Astrocyte (in vitro differentiated cells and primary cell): ENCODE data around the gene APEX1. TPM values are rescaled to one million over a fixed set of nuclear protein-coding genes. Genes with fewer than 3 reads are reported as not detected.

ENCODE experiments used
- DNase-seq: peaks from one replicate; pipeline ENCODE4 v3.0.0-alpha.2; 2010; ENCODE audit warnings: low read depth
- FAIRE-seq: peaks from 2 replicates; lab custom pipeline; 2011; peaks lifted over from hg19 to GRCh38; lab: Jason Lieb, UNC
- H2AFZ ChIP-seq: 2 replicates; pipeline ENCODE4 v1.6.0; 2012; ENCODE audit warnings: low read depth, low read length, inconsistent platforms
- H3K27ac ChIP-seq: 2 replicates; pipeline ENCODE4 v1.5.1; 2011; ENCODE audit warnings: low read depth, low read length, inconsistent platforms
- H3K27me3 ChIP-seq: 2 replicates; pipeline ENCODE4 v1.6.0; 2011; ENCODE audit warnings: low read length, inconsistent platforms; ENCODE audit not compliant: insufficient read depth
- H3K36me3 ChIP-seq: 2 replicates; pipeline ENCODE4 v1.5.1; 2011; ENCODE audit warnings: low read length, inconsistent platforms; ENCODE audit not compliant: insufficient read depth
- H3K4me1 ChIP-seq: 2 replicates; pipeline ENCODE4 v1.5.1; 2011; ENCODE audit warnings: low read length, inconsistent platforms; ENCODE audit not compliant: insufficient read depth
- H3K4me2 ChIP-seq: 2 replicates; pipeline ENCODE4 v1.6.0; 2012; ENCODE audit warnings: low read length, inconsistent platforms
- H3K4me3 ChIP-seq: 2 replicates; pipeline ENCODE4 v1.5.1; 2011; ENCODE audit warnings: low read depth, mild to moderate bottlenecking, low read length, inconsistent platforms; ENCODE audit not compliant: insufficient read depth
- H3K79me2 ChIP-seq: 2 replicates; pipeline ENCODE4 v1.6.0; 2012; ENCODE audit warnings: mild to moderate bottlenecking, low read length, inconsistent platforms; ENCODE audit not compliant: insufficient read depth
- H3K9ac ChIP-seq: 2 replicates; pipeline ENCODE4 v1.6.0; 2012; ENCODE audit warnings: mild to moderate bottlenecking, low read length, inconsistent platforms
- H3K9me3 ChIP-seq: 2 replicates; pipeline ENCODE4 v1.5.1; 2012; ENCODE audit warnings: low read depth, mild to moderate bottlenecking, low read length, inconsistent platforms; ENCODE audit not compliant: insufficient read depth
- H4K20me1 ChIP-seq: 2 replicates; pipeline ENCODE4 v1.6.0; 2012; ENCODE audit warnings: low read length, inconsistent platforms; ENCODE audit not compliant: insufficient read depth
- H3K27ac Mint-ChIP-seq: one replicate; pipeline ENCODE4 v1.8.0; 2021; ENCODE audit warnings: mild to moderate bottlenecking, mixed read lengths; ENCODE audit not compliant: unreplicated experiment
- H3K27me3 Mint-ChIP-seq: one replicate; pipeline ENCODE4 v1.8.0; 2021; ENCODE audit warnings: low read depth, mixed read lengths; ENCODE audit not compliant: unreplicated experiment
- H3K36me3 Mint-ChIP-seq: one replicate; pipeline ENCODE4 v1.8.0; 2021; ENCODE audit warnings: low read depth, mixed read lengths; ENCODE audit not compliant: unreplicated experiment
- H3K4me1 Mint-ChIP-seq: one replicate; pipeline ENCODE4 v1.8.0; 2021; ENCODE audit warnings: low read depth, mixed read lengths; ENCODE audit not compliant: unreplicated experiment
- H3K4me3 Mint-ChIP-seq: one replicate; pipeline ENCODE4 v1.8.0; 2021; ENCODE audit warnings: mild to moderate bottlenecking, moderate library complexity, mixed read lengths; ENCODE audit not compliant: unreplicated experiment
- H3K9me3 Mint-ChIP-seq: one replicate; pipeline ENCODE4 v1.8.0; 2021; ENCODE audit warnings: mild to moderate bottlenecking, mixed read lengths; ENCODE audit not compliant: unreplicated experiment
- EZH2 ChIP-seq: IDR thresholded peaks from 2 replicates; pipeline ENCODE4 v1.6.1; 2012; ENCODE audit warnings: mild to moderate bottlenecking, low read length, inconsistent platforms; ENCODE audit not compliant: insufficient read depth
- total RNA-seq: library from RNA; stranded (reverse); gene quantifications from 2 replicates; pipeline ENCODE4 v1.2.1, GENCODE V29; 2021
- TF ChIP-seq, protein P1 (sequence below): IDR thresholded peaks from 2 replicates; pipeline ENCODE4 v1.5.1; 2011; ENCODE audit warnings: low read depth, mild to moderate bottlenecking, inconsistent platforms, low read length, moderate library complexity; ENCODE audit not compliant: insufficient read depth

Gene APEX1
- total RNA-seq, 1 donor from 2014 or later = 142 TPM

DNA sequence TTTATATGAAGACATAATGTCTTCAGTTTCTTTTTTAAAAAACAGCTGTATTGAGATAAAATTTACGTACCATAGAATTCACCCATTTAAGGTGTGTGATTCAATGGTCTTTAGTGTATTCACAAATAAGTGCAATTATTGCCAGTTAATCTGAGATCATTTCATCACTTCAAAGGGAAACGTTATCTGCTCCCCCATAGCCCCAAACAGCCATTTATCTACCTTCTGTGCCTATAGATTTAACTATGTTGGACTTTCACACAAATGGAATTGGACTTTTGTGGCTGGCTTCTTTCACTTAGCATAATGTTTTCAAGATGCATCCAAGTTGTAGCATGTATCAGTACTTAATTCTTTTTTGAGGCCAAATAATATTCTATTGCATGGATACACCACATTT is 23.9 kb downstream of the APEX1 start:
- Mint-ChIP-seq H3K9me3 (no peaks in the 10 kb centered on the region), H3K36me3 (peaks cover 16% of the 10 kb centered on the region), H3K27me3 (no peaks in the 10 kb centered on the region), H3K4me1 (peaks cover 6% of the 10 kb centered on the region), H3K27ac (no peak overlapping the region), H3K4me3 (no peak overlapping the region)
- H4K20me1 ChIP-seq = peaks cover 10% of the 10 kb centered on the region
- no peak overlapping the region for H3K9ac ChIP-seq
- peaks cover 26% of the 10 kb centered on the region for H3K36me3 ChIP-seq
- FAIRE-seq (no peak), DNase-seq (no peak)
- H3K9me3 ChIP-seq = no peaks in the 10 kb centered on the region
- peaks cover 10% of the 10 kb centered on the region for H3K4me1 ChIP-seq
- H3K4me2 ChIP-seq = no peak overlapping the region
- H2AFZ ChIP-seq = no peak overlapping the region
- no peak overlapping the region for H3K27ac ChIP-seq
- no peak for TF ChIP-seq EZH2
- TF ChIP-seq, protein P1, sequence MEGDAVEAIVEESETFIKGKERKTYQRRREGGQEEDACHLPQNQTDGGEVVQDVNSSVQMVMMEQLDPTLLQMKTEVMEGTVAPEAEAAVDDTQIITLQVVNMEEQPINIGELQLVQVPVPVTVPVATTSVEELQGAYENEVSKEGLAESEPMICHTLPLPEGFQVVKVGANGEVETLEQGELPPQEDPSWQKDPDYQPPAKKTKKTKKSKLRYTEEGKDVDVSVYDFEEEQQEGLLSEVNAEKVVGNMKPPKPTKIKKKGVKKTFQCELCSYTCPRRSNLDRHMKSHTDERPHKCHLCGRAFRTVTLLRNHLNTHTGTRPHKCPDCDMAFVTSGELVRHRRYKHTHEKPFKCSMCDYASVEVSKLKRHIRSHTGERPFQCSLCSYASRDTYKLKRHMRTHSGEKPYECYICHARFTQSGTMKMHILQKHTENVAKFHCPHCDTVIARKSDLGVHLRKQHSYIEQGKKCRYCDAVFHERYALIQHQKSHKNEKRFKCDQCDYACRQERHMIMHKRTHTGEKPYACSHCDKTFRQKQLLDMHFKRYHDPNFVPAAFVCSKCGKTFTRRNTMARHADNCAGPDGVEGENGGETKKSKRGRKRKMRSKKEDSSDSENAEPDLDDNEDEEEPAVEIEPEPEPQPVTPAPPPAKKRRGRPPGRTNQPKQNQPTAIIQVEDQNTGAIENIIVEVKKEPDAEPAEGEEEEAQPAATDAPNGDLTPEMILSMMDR = no peak
- H3K4me3 ChIP-seq = no peak overlapping the region
- H3K79me2 ChIP-seq = no peaks in the 10 kb centered on the region
- H3K27me3 ChIP-seq = peaks cover 6% of the 10 kb centered on the region

DNA sequence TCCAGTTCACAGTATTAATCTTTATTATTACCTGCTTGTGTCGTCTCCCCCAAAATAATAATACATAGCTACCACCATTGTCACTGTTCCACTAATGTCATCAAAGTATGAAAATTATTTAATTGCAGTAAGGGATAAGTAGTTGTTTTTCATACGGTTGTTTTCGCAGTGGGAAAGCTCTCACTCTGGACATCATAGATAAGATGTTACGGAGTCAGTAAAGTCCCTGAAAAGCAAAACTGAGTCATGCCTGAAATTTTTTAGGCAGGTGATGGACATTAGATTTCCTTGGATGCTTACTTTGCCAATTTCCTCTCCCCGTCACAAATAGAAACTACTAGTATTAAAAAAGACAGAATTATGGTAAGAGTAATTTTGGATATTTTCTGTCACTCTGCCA is 27.4 kb downstream of the APEX1 start:
- Histone ChIP-seq H3K9me3 (no peaks in the 10 kb centered on the region), H3K4me1 (peaks cover 3% of the 10 kb centered on the region), H3K4me3 (no peak overlapping the region), H3K27ac (no peak overlapping the region), H3K79me2 (no peaks in the 10 kb centered on the region), H3K9ac (no peak overlapping the region), H3K36me3 (peaks cover 1% of the 10 kb centered on the region), H4K20me1 (peaks cover 2% of the 10 kb centered on the region), H2AFZ (no peak overlapping the region), H3K27me3 (peaks cover 6% of the 10 kb centered on the region), H3K4me2 (no peak overlapping the region)
- Mint-ChIP-seq H3K27me3 (no peaks in the 10 kb centered on the region), H3K27ac (no peak overlapping the region), H3K4me3 (no peak overlapping the region), H3K36me3 (no peaks in the 10 kb centered on the region), H3K9me3 (no peaks in the 10 kb centered on the region), H3K4me1 (peaks cover 3% of the 10 kb centered on the region)
- no peak for TF ChIP-seq EZH2
- TF ChIP-seq, protein P1 = no peak
- DNase-seq = no peak
- no peak for FAIRE-seq

DNA sequence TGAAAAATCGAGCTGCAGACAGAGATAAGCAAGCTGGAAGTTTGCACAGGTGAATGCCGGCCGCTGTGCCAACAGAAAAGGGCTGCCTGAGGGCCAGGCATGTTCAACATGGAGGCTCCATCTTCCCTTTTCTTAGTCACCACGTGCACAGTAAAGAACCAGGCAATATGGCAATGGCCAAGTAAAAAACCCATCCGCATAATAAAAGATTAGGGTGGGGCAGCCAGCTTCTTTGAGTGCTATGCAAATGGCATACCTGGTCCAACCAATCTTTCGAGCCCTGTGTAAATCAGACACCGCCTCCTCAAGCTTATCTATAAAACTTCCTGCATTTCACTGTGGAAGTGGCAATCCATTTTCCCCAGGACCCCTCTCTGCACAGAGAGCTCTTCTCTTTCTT is 30.9 kb downstream of the APEX1 start:
- H3K4me2 ChIP-seq = no peak overlapping the region
- no peak overlapping the region for H3K27ac ChIP-seq
- no peak overlapping the region for H3K4me3 Mint-ChIP-seq
- H3K9me3 Mint-ChIP-seq = no peaks in the 10 kb centered on the region
- DNase-seq (no peak), FAIRE-seq (no peak)
- TF ChIP-seq EZH2 = no peak
- TF ChIP-seq, protein P1 = no peak
- H3K27ac Mint-ChIP-seq = no peak overlapping the region
- peaks cover 6% of the 10 kb centered on the region for H3K27me3 ChIP-seq
- H3K4me1 Mint-ChIP-seq = peaks cover 11% of the 10 kb centered on the region
- H3K9me3 ChIP-seq = no peaks in the 10 kb centered on the region
- no peak overlapping the region for H3K9ac ChIP-seq
- H3K27me3 Mint-ChIP-seq = no peaks in the 10 kb centered on the region
- H2AFZ ChIP-seq = no peak overlapping the region
- H3K4me1 ChIP-seq = no peaks in the 10 kb centered on the region
- no peaks in the 10 kb centered on the region for H3K36me3 Mint-ChIP-seq
- H4K20me1 ChIP-seq = no peaks in the 10 kb centered on the region
- H3K4me3 ChIP-seq = no peak overlapping the region
- no peaks in the 10 kb centered on the region for H3K79me2 ChIP-seq
- H3K36me3 ChIP-seq = no peaks in the 10 kb centered on the region
